ENCODE results near the gene TTLL8.
"Not testable (repeated sequence)": the region's sequence is repeated elsewhere in the genome, so short reads cannot be mapped to it uniquely, and the experiment has no call there.

TTLL8 gene

DNA sequence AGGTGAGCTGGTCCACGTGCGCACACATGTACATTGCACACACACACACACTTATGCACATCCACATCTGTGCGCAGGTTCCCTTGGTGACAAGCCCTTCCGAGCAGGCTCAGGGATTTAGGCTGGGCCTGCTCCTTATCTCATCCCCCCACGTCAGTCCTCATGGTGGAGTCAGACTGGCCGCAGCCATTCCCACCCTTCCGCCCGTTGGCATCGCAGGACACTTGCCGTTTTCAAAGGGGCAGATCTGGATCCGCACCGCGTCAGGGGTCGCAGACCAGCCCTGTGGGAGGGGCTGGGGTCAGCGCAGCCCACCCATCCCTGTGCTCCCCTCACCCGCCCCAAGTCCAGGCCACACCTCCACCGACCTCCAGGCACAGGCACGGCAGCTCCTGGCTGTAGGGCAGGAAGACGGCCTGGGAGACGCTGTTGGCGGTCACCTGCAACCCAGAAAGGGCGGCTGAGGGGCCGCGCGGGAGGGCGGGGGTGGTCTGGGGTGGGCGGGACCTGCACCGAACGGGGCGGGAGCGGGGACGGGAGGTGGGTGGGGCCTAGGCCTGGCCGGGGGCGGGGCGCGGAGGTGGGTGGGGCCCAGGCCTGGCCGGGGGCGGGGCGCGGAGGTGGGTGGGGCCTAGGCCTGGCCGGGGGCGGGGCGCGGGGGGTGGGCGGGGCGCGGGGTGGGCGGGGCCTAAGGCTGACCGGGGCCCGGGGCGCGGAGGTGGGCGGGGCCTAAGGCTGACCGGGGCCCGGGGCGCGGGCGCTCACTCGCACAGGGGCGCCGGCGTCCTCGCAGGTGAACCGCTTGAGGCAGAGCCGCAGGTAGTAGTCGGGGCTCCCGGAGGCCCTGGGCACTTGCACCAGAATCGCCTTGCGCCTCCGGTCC is 58.8 kb downstream of the TTLL8 start:
- no peak for DNase-seq

DNA sequence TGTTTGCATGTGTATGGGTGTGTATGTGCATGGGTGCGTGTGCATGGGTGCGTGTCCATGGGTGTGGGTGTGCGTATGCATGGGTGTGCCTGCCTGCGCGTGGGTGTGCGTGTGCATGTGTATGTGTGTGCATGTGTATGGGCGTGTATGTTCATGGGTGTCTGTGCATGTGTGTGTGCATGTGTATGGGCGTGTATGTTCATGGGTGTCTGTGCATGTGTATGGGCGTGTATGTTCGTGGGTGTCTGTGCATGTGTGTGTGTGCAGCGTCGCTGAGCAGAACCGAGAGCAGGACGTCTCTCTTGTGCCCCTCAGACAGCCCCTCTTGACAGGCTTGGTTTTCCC is 59.4 kb downstream of the TTLL8 start:
- DNase-seq: no peak

DNA sequence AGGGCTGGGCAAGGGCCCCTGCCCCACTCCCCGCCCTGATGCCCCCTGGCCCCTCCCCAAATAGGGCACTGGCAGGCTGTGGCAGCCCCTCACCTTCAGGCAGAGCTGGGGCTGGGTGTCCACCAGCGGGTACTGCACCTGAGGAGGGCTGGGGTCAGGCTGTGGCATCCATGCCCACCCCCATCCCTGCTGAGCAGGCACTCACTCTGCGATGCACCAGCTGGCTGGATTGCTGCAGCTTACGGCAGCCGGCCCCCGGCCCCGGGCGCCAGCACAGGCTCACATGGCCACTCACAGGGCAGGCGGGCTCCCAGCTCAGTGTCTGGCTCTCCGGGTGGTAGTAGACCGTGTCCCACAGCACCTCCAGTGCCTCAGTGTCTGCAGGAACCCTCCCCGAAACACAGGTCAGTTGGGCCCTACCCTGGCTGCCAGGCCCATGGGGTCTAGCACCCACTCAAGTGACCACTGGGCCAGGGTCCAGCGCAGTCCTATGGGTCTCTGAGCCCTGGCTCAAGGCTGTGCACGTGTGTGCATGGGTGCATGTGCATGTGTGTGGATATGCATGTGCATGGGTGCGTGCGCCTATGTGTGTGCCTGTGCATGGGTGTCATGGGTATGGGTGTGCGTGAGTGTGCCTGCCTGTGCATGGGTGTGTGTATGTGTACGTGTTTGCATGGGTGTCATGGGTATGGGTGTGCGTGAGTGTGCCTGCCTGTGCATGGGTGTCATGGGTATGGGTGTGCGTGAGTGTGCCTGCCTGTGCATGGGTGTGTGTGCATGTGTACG is 60.0 kb downstream of the TTLL8 start:
- DNase-seq: no peak

DNA sequence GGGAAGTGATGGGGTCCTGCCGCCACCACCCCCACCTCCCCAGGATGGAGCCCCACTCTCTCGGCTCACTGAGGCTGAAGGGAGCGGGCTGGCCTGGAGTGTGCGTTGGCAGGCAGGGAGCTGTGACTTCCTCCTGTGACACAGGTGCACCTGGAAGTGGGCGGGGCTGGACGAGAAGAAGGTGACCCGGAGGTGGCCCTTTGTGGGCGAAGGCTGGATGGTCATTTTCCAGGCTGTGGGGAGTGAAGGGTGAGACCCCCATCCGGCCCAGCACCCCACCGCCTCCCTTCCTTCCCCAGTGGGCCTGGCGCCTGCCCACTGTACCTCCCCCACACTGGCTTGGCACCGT is 60.9 kb downstream of the TTLL8 start:
- no peak for DNase-seq

DNA sequence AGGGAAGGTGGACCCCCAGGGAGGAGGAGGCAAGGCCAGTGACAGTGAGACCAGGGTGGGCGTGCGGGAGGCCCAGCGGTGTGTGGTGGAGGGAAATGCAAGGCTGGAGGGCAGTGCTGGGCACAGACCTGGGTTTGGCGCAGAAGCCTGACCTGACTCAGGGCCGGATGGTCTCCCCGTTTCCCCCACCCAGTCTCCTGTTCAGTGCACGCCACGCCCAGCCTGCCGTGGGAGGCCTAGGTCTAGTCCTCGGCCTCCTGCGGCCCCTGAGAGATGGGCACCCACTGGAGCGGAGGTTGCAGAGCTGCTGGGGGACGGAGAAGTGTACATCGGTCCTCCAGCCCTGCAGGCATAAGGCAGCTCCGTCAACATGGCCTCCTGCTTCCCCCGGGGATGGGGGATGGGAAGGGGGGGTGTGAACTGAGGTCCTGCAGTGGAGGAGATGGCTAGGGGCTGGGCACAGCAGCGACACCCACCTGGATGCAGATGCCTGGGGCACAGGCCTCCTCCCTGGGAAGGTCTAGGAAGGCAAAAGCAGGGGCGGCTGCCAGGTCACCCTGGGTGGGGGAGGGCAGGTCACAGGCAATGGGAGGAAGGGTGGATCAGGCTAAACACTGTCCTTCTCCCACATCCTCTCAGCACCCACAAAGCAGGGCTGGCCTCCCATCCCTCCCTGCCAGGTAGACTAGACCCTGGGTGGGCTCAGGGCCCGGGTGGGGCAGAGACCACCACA is 61.4 kb downstream of the TTLL8 start:
- no peak for DNase-seq

DNA sequence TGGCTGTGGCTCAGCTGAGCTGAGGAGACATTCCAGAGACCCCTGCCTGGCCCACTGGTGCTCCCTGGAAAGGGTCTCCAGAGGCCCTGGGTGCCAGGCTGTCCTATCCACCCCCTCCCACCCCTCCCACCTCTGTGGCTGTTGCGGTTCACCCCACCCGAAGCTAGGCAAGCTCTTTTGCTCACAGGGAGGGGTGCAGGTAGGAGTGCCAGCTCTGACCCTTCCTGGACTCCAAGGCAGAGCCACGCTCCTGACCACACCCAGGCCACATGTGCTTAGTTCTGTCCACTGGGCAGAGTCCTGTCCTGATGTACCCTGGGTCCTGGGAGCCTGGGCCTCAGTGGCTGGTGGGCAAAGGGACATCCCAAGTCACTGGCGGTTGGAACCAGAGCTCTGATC is 62.0 kb downstream of the TTLL8 start:
- no peak for DNase-seq

DNA sequence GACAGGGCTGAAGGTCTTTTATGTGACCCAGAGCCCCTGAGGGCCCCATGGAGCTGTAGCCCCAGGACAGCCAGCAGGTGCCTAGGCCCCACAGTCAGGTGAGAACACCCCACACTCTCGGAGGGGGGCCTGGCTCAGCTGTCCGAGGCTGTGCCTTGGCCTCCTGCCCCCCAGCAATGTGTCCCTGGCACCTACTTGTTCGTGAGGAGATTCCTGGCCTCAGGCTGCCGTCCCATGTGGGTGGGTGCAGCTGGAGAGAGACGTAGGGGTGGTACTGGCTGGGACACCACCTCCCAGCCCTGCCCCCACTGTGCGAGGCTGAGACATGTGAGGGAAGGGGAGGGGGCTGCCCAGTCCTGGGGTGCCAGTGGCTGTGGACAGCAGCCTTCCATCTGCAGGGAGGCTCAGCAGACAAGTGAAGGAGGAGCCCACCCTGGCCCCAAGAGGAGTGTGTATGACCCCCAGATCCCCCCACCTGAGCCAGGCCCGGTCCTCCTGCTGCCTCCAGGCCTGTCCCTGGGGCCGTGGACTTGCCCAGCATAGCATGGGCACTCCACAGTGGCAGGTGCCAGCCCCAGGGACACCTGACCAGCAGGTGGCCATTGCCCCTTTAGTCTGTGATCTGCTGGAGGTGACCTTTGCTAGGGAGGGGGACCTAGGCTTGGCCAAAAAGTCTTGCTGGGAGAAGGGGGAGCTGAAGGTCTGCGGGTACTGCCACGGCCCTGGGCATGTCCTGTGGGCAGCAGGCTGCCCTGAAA is 62.6 kb downstream of the TTLL8 start:
- DNase-seq: no peak

DNA sequence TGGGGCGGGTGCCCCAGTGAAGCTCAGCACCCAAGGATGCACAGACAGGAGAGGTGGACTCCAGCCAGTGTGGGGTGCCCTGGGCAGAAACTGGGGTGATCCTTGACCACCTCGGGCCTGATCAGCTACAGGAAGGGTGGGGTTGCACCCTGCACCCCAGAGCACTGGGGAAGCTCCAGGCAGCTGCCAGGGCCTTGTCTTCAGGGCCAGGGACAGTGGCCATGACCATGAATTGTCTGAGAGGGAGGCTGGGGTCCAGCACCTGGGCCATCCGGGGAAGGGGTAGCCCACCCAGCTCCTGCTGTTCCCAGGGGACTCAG is 63.1 kb downstream of the TTLL8 start:
- no peak for DNase-seq

DNA sequence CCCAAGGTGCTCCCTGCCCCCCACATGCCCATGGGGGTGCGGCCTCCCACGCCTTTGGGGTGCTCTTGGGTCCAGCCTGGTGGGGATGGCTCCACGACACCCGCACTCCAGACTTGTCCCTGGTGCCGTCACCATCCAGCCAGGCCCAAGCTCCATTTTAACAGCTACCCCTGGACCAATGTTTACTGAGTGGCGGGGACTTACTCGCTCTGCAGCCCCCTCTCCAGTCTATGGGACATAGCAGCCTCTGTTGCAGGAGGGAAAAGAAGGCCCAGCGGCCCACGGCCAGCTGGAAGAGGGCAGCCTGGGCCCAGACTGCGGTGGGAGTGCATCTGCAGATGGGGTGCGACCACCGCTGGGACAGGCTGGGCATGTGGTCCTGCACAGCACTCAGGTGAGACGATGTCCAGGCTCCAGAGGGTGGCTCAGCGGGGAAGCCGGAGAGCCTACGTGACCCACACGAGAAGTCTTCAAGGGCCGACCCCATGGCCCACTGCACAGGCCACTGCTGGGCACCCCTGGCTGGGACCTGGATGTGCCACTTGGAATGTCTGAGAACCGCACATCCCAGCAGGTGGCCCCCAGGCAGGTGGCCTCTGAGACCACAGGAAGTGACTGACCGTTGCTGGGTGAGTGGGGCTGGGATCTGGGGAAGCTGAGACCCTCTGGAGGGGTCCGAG is 63.6 kb downstream of the TTLL8 start:
- no peak for DNase-seq

DNA sequence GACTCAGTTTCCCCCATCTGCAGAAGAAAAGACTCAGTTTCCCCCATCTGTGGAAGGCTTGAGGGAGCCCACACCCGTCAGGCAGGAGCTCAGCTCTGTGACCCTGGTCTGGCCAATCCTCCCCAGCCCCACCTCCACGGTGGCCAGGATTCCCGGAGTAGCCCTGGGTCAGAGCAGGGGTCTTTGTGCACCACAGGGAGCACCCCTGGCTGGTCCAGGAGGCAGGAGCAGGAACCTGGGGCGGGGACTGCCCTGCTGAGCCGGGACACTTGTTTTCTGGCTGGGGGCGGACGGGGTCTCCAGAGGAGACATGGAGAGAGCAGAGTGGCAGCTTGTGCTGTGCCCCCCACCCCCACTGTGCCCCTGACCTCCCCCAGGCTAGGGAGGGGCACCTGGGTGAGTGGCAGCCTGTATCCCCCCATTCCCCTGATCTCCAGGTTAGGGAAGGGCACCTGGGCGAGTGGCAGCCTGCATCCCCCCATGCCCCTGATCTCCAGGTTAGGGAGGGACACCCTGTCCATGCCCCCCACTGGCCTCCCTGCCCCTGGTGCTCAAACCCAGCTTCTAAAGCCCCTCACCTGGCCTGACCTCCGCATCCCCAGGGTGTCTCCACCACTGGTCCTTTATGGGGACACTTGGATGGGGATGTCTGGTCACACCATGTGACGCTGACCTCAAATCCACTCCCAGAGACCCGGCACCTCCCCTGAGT is 64.3 kb downstream of the TTLL8 start:
- no peak for DNase-seq

DNA sequence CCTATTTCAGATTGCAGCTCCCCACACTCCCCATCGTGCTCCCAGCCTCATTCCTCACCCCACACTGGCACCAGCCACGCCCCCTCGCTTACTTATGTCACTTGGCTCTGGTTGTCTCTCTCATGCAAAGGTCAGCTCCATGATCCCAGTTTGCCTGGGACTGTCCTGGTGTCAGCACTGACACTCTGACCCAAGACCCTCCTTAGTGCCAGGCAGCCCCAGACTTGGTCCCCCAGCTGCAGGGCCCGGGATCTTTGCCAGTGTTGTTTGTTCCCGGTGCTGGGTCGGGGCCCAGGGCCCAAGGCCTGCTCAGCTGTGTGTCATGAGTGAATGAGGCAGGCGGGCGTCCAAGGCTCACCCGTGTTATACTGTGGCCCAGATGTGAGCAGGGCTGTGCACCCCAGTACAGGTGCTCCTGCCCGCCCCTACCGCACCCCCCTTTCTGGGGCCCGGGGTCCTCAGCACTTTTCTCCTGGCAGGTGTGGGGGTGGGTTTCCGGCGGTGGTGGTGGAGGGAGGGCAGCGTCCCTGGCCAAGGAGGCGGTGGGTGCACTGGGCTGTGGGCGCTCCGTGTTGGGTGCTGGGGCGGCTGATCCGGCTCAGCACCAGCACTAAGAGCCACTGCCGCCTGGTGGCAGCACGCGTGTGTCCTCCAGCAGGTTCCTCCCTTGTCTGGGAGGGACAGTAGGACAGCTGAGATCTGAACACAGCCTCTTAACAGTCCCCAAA is 65.0 kb downstream of the TTLL8 start:
- DNase-seq: peak in 1 of 2 donors; percentile 55

DNA sequence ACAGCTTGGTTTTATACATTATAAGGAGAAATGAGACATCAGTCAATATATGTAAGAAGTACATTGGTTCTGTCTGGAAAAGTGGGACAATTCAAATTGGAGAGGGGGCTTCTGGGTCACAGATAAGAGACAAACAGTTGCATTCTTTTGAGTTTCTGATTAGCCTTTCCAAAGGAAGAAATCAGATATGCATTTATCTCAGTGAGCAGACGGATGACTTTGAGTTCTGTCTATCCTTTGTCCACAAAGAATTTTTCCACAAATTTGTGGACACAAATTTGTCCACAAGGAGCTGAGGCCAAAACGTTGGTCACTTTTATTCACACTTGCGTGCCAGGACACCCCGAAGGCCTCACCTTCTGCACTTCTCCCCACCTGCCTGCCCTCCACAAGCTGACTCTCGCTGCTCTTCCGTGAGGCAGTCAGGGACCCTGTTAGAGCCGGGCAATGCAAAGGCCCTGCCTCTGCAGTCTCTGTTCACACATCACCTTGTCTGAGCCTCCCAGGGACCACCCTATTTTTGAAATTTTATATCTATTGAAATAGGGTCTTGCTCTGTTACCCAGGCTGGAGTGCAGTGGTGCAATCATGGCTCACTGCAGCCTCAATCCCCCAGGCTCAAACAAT is 66.1 kb downstream of the TTLL8 start:
- no peak for DNase-seq

DNA sequence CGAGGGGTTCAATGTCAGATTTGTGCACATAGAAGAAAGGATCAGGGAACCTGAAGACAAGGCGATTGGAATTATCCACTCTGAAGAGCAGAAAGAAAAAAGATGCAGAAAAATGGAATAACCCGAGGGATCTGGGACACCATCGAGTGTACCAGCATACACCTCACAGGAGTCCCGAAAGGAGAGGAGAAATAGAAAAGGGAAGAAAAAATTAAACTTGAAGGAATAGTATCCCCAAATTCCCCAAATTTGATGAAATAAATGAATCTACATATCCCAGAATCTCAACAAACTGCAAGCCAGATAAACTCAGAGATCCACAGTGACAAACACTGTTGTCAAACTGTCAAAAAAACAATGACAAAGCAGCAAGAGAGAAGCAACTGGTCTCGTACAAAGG is 66.9 kb downstream of the TTLL8 start:
- no peak for DNase-seq

DNA sequence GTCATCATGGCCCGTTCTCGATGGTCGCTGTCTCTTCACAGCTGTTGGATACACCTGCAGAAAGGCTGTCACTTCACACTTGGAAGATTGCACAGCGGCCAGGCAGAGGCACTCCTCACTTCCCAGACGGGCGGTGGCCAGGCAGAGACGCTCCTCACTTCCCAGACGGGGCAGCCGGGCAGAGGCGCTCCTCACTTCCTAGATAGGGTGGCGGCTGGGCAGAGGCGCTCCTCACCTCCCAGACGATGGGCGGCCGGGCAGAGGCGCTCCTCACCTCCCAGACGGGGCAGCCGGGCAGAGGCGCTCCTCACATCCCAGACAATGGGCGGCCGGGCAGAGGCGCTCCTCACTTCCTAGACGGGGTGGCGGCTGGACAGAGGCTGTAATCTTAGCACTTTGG is 68.3 kb downstream of the TTLL8 start:
- DNase-seq: not testable (repeated sequence)

DNA sequence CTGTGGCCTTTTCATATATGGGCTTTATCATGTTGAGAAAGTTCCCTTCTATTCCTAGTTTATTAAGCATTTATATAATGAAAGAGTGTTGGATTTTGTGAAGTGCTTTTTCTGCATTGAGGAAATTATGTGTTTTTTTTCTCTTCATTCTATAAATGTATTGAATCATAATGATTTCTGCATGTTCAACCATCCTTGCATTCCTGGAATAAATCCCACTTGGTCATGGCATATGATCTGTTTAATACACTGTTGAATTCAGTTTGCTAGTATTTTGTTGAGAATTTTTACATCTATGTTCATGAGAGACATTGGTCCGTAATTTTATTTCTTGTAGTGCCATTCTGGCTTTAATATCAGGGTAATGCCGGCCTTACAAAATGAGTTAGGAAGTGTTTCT is 71.8 kb downstream of the TTLL8 start:
- no peak for DNase-seq

DNA sequence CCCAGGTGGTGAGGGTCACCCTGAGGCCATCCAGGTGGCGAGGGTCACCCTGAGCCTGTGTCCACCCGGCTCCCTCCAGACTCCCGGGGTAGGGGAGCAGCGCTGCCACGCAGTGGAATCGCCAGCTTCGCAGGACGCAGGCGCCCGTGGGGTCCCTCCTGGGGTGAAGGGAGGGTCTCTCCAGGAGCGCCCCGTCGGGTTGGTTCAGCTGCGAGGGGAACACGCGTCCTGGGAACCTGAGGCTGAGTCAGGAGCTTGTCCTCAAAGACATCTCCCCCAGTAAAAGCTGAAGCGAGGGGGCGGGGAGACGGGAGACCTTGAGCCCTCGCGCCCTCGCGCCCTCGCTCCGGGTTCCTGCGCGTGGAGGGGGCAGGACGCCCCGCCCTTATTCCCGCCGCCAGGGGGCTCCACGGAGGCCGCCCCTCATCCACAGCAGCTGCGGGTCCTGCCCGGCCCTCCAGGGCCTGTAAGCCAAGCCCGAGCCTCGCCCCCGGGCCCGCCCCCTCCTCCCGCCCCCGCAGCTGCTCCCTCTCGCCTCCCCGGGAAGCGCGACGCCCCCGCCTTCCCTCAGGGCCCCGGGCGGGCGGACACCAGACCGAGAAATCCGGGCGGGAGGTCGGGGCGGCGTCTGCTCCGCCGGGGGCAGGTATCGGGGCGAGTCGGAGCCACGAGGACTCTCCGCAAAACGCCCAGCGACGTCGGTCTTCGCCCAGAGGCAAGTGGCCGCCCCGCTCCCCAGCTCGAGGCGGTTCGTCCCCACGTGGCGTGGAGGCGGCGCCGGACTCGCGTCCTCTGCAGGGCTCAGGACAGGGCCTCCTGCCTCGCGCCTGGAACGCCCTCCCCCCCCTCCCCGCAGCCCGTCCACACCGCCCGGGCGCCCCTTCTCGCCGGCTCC is 74.7 kb downstream of the TTLL8 start:
- no peak for DNase-seq

DNA sequence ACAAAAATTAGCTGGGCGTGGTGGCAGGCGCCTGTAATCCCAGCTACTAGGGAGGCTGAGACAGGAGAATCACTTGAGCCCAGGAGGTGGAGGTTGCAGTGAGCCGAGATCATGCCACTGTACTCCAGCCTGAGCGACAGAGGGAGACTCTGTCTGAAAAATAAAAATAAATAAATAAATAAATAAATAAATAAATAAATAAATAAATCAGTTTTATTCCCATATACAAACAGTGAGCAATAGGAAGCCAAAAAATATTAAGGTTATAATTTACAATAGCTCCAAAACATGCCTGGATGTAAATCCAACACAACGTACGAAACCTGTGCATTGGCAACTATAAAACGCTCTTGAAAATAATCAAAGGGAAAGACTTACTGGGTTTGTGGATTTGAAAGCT is 76.3 kb downstream of the TTLL8 start:
- not testable (repeated sequence) for DNase-seq

DNA sequence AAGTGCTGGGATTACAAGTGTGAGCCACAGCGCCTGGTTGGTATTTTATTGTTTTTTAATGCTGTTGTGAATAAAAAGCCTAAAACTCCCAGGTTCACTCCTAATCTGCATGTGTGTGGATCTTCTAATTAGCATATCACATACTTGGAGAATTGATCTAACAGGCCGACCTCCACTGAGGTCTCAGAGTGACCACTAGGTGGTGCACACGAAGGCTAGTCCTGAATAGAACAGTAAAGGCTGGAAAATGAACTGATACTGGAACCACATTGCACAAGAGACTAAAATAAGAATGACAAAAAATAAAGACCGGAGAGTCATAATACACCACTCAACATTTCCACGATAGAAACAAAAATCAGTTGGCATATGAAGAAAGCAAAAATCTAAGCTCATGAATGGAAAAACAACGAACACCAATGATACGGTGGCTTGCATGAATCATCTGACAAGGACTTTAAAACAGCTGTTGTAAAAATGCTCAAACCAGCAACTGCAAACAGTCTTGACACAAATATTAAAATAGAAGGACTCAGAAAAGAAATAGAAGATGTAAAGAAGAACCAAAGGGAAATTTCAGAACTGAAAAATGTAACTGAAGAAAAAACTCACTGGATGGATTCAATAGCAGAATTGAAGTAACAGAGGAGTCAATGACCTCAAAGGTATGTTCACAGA is 78.4 kb downstream of the TTLL8 start:
- DNase-seq: peak in 1 of 2 donors; percentile 28

DNA sequence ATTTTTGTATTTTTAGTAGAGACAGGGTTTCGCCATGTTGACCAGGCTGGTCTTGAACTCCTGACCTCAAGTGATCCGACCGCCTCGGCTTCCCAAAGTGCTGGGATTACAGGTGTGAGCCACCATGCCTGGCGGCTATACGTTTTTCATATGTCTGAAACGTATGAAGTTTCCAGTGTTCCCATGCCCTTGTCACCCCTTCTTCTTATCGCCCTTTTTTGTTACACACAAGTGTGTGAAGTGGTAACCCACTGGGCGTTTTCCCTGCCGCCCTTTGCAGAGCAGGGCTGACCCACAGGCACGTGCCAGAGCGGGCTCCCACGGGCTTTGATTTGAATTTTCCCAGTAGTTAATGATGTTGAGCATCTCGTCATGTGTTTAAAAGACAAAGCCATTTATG is 80.5 kb downstream of the TTLL8 start:
- DNase-seq: no peak

Data from bone marrow (tissue), 2 donors.